Kidney epithelial cell (primary cell): ENCODE data around the gene C13orf46. TPM values are rescaled to one million over a fixed set of nuclear protein-coding genes. Genes with fewer than 3 reads are reported as not detected.

Source experiments
- DNase-seq: peaks from one replicate; pipeline ENCODE4 v3.0.0-alpha.2; 2010; ENCODE audit warnings: low read depth
- H3K27me3 ChIP-seq: 2 replicates; pipeline ENCODE4 v1.6.0; 2011; ENCODE audit warnings: low read length; ENCODE audit not compliant: control insufficient read depth, insufficient read depth
- H3K36me3 ChIP-seq: 2 replicates; pipeline ENCODE4 v1.5.1; 2011; ENCODE audit warnings: low read length; ENCODE audit not compliant: control insufficient read depth, insufficient read depth
- H3K4me3 ChIP-seq: 2 replicates; pipeline ENCODE4 v1.5.1; 2011; ENCODE audit warnings: low read depth, mild to moderate bottlenecking, control low read depth, low read length
- total RNA-seq: library from RNA; depleted of rRNA; stranded (reverse); fragments of >200 nt; gene quantifications from 2 replicates; pipeline ENCODE4 v1.2.3, GENCODE V29; 2015
- TF ChIP-seq, protein P1 (sequence below): IDR thresholded peaks from 2 replicates; pipeline ENCODE4 v1.5.1; 2011; ENCODE audit warnings: mild to moderate bottlenecking, moderate library complexity, low read length, control low read depth, inconsistent platforms; ENCODE audit not compliant: insufficient read depth, poor library complexity, severe bottlenecking

Gene C13orf46
- total RNA-seq, 1 donor from 2014 or later: 0.04 TPM

DNA sequence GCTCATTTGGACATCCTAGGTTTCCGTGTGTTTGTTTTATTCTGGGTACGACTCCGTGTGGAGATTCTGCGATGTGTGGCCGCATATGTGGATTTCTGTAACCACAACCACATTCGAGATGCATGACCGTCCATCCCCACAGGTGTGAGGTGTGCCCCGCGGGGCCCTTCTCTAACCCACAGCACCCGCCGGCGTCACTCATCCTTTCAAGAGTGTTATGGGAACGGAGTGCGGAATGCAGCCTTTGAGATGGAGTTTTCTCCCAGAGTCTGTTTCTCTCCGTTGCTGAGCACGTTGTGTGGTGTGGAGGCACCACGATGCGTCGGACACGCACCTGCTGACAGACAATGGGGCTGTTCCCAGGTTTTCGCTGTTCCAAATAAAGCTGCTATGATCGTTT is 40.0 kb downstream of the C13orf46 start:
- no peak overlapping the region for H3K4me3 ChIP-seq
- H3K27me3 ChIP-seq: peaks cover 4% of the 10 kb centered on the region
- no peak for DNase-seq
- TF ChIP-seq, protein P1, sequence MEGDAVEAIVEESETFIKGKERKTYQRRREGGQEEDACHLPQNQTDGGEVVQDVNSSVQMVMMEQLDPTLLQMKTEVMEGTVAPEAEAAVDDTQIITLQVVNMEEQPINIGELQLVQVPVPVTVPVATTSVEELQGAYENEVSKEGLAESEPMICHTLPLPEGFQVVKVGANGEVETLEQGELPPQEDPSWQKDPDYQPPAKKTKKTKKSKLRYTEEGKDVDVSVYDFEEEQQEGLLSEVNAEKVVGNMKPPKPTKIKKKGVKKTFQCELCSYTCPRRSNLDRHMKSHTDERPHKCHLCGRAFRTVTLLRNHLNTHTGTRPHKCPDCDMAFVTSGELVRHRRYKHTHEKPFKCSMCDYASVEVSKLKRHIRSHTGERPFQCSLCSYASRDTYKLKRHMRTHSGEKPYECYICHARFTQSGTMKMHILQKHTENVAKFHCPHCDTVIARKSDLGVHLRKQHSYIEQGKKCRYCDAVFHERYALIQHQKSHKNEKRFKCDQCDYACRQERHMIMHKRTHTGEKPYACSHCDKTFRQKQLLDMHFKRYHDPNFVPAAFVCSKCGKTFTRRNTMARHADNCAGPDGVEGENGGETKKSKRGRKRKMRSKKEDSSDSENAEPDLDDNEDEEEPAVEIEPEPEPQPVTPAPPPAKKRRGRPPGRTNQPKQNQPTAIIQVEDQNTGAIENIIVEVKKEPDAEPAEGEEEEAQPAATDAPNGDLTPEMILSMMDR: no peak
- H3K36me3 ChIP-seq: no peaks in the 10 kb centered on the region

GRCh38 chr13:113931841-113932459 is 41.9 kb downstream of the C13orf46 start:
- Histone ChIP-seq H3K36me3 (no peaks in the 10 kb centered on the region), H3K27me3 (no peaks in the 10 kb centered on the region), H3K4me3 (no peak overlapping the region)
- TF ChIP-seq, protein P1: no peak
- no peak for DNase-seq

DNA sequence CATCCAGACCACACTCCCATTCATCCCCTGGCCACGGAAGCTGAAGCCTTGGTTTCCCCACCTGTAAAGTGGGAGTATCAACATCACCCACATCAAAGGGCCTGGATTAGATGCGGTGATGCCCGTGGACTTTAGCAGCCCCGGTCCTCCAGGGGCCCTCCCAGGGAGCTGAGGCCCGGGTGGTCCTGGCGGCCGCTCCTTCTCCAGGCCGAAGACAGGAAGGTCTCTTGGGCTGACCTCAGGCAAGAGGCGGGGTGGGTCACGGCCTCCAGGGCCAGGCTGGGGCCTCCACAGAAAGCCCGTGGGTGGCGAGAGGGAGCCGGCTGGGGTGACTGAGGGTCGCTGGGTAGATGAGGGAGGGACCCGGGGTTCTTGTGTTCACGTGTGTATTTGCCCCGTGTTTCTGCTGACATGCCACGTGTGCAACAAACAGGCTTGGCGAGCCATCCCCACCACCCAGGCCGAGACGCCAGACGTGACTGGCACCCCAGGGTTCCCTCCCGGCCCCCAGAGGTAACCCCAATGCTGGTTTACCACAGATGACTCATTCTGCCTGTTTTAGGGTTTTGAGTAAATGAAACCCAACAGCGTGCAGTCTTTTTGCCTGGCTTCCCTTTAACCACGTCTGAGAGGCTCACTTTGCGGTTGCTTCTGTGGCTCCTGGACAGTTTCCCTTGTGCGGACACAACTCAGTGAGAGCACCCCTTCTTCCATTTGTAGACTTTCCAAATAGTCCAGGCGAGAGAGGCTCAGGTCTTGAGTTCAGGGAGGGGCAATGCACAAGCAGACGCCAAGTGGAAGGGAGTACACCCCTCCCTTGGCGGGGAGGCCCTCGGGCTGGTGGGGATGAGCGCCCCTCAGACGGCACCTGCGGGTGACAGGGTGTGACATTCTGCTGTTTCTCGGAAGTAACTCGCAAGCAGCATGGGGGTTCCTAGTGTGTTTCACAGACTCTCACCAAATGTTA is 42.9 kb downstream of the C13orf46 start:
- TF ChIP-seq, protein P1: no peak
- Histone ChIP-seq H3K36me3 (no peaks in the 10 kb centered on the region), H3K4me3 (no peak overlapping the region), H3K27me3 (peaks cover 2% of the 10 kb centered on the region)
- no peak for DNase-seq

- no peak overlapping the region for H3K4me3 ChIP-seq
- H3K27me3 ChIP-seq: peaks cover 2% of the 10 kb centered on the region
- TF ChIP-seq, protein P1: no peak
- DNase-seq: no peak
- H3K36me3 ChIP-seq: no peaks in the 10 kb centered on the region
These were observed 44.0 kb downstream of the C13orf46 start for GRCh38 chr13:113929628-113930615.

DNA sequence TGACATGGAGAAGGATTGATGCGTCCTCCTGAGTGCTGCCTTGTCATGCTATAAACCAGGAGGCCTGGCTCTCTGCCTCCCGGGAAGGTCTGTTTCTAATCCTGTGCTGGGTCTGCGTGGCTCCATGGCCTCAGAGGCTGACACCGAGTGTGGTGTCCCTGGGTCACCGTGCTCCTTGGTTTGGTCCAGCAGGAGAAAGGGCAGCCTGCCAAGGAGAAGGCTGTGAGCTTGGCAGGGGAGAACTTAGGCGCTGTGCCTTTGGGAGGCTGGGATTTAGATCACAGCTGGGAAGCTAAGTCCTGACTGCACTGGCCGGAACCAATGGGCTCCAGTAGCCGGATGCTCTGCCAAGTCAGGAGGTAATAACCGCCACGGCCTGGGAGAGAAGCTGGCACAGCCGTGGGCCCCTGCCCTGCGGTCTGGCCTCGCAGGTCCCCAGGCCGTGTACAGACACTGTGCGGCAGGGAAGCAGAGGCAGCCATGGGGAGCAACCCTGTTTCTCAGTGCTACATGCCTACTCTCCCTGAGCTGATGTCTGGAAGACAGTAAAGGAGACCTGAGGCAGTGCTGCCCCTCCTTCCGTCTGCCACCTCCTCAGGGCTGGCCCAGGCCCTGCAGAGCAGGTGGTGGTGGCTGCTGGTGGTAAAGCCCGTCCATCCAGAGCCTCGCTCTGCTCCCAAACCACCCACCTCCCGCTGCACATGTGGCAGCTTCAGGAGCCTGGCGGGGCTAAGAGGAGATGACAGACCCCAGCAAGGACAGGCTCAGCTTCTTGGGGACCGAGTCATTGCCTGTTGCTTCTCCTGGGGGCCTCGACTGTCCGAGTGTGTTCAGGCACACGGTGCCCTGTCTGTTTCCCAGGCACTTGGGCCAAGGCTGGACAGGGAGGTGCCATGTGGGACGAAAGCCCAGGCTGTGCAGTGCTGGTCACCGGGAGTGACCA is 44.9 kb downstream of the C13orf46 start:
- H3K36me3 ChIP-seq: no peaks in the 10 kb centered on the region
- TF ChIP-seq, protein P1: no peak
- DNase-seq: no peak
- no peak overlapping the region for H3K4me3 ChIP-seq
- H3K27me3 ChIP-seq: peaks cover 2% of the 10 kb centered on the region
